ENCODE results near the gene MUC2. TPM values are rescaled to one million over a fixed set of nuclear protein-coding genes. Genes with fewer than 3 reads are reported as not detected.

The MUC2 gene
- total and polyA plus RNA-seq, 2 of the 13 experiments (the other 11 are each of a cell fraction or from before 2014, with no cell fraction given) = not detected

- FAIRE-seq (no peak), DNase-seq (ENCODE audit: low spot score) (no peak), ATAC-seq (no peak)
- Histone ChIP-seq H3K79me2 (ENCODE audit: insufficient read depth, low read length) (no peaks in the 10 kb centered on the region), H3K27ac (ENCODE audit: extremely low read length, insufficient read depth, low read length) (no peak overlapping the region), H3K4me2 (ENCODE audit: low read depth, low read length) (no peak overlapping the region), H3K4me3 (replicated peaks in 1 of 3; ENCODE audit: insufficient read depth in 1 of 3, low read depth in 2 of 3, low read length in 3 of 3) (no peak overlapping the region), H3K36me3 (replicated peaks in 1 of 2; ENCODE audit: control insufficient read depth in 1 of 2, insufficient read depth in 2 of 2, low read length in 2 of 2) (no peaks in the 10 kb centered on the region), H3K4me1 (ENCODE audit: insufficient read depth, low read length) (peaks cover 5% of the 10 kb centered on the region; the same call in 1 of the 2 replicates), H3K27me3 (ENCODE audit: control insufficient read depth in 1 of 2, insufficient read depth in 2 of 2, low read length in 2 of 2) (peaks cover 8 to 50% of the 10 kb centered on the region in 2 experiments; a peak in 4 of 5 replicates), H2AFZ (ENCODE audit: low read length) (no peak overlapping the region), H4K20me1 (ENCODE audit: insufficient read depth, low read length) (no peaks in the 10 kb centered on the region), H3K9me3 (ENCODE audit: low read length) (0 out of 2 replicates have a peak, but pooled peaks cover 4% of the 10 kb centered on the region), H3K9ac (ENCODE audit: insufficient read depth, low read depth, low read length) (no peak overlapping the region)
- BruUV-seq (replicated peaks) = no TSS peak
- in situ Hi-C loops (cut with HindIII; ENCODE audit: extremely low pct_ligation_motif_present, low pct_unique_long_range_greater_than_20kb) = no loop called here
- intact Hi-C loops (cut with micrococcal nuclease; ENCODE audit: unreplicated experiment) = no loop called here
- POLR2A ChIA-PET = no interaction called here
- 64% methylated on average over 10 of the region's 16 CpGs for WGBS (ENCODE audit: low lambda C conversion rate)
- CTCF ChIA-PET (ENCODE audit: low intra/inter-chr PET ratio, low total read pairs) = no interaction called here
- no peak for TF ChIP-seq ZNF503 (CRISPR knock-in tag; IDR thresholded peaks at IDR 0.05)
- TF ChIP-seq ZNF512B (CRISPR knock-in tag; IDR thresholded peaks at IDR 0.05; ENCODE audit: borderline replicate concordance) = no peak
- TF ChIP-seq ZNF549 (CRISPR knock-in tag; IDR thresholded peaks at IDR 0.05) = no peak
- TF ChIP-seq ZMYM4 (CRISPR knock-in tag; IDR thresholded peaks at IDR 0.05) = no peak
- no peak for TF ChIP-seq SYNCRIP (IDR thresholded peaks at IDR 0.05; ENCODE audit: insufficient read depth, low read depth, low read length)
- TF ChIP-seq ATAD3A (CRISPR knock-in tag; IDR thresholded peaks at IDR 0.05) = no peak
- TF ChIP-seq ZNF318 (CRISPR knock-in tag; IDR thresholded peaks at IDR 0.05) = no peak
- no peak for TF ChIP-seq ZMAT3 (CRISPR knock-in tag; conservative IDR thresholded peaks at IDR 0.05)
- TF ChIP-seq HDAC1 (CRISPR knock-in tag; IDR thresholded peaks at IDR 0.05) = no peak
Observed at GRCh38 chr11:1060410-1060809, 14.3 kb upstream of the MUC2 start.

Measured in HepG2 (cell line).